GM10248 (cell line): ENCODE measurements around the gene LRBA.

Experiments used
- CTCF ChIA-PET: fragments of 300-600 bp; sonication (Branson Sonifier 250); formaldehyde crosslinking; extraction: SDS; loops from one replicate; lab custom pipeline; 2021; ENCODE audit warnings: antibody characterized with exemption; lab: Yijun Ruan, JAX
- POLR2A ChIA-PET: fragments of 350-650 bp; sonication (Branson Sonifier 250); formaldehyde crosslinking; extraction: SDS; loops from one replicate; lab custom pipeline; 2020; ENCODE audit warnings: antibody characterized with exemption; lab: Yijun Ruan, JAX
- DNase-seq: peaks from one replicate; pipeline ENCODE4 v3.0.0; 2012; ENCODE audit errors: extremely low spot score
- CTCF ChIP-seq: IDR thresholded peaks from 2 replicates; pipeline ENCODE4 v1.5.1; 2012; ENCODE audit warnings: mild to moderate bottlenecking, low read depth; ENCODE audit errors: extremely low read depth, missing control alignments, control extremely low read depth

Gene LRBA

GRCh38 chr4:150949342-150949741 lies 65.7 kb downstream of the LRBA start:
- ChIA-PET POLR2A (no interaction called here), CTCF (interaction anchor here (1.4 to 2.1 kb wide), 2 partner anchors 8 to 82 kb away, joined by 3 to 4 read pairs; no protein-coding TSS in a partner anchor)
- no peak for TF ChIP-seq CTCF
- no peak for DNase-seq

- ChIA-PET CTCF (interaction anchor here (1.2 to 2.1 kb wide), 2 partner anchors 9 to 19 kb away, joined by 3 to 4 read pairs; no protein-coding TSS in a partner anchor), POLR2A (no interaction called here)
- TF ChIP-seq CTCF, result no peak
- DNase-seq, result no peak
These were observed 66.4 kb downstream of the LRBA start for GRCh38 chr4:150948710-150949109.

- POLR2A ChIA-PET, result no interaction called here
- CTCF ChIA-PET, result interaction anchor here (1.2 to 2.1 kb wide), 2 partner anchors 10 to 19 kb away, joined by 3 to 4 read pairs; no protein-coding TSS in a partner anchor
- TF ChIP-seq CTCF, result no peak
- no peak for DNase-seq
These were observed 67.0 kb downstream of the LRBA start for GRCh38 chr4:150948074-150948473.

DNA sequence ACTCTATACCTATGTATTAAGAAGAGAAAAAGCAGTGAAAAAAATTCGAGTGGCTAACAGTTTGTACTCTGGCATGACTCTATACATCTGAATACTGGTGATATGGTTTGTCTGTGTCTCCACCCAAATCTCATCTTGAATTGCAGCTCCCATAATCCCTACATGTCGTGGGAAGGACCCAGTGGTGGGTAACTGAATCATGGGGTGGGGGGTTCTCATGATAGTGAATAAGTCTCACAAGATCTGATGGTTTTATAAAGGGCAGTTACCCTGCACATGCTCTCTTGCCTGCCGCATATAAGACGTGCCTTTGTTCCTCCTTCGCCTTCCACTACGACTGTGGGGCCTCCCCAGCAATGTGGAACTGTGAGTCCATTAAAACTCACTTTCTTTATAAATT lies 70.4 kb downstream of the LRBA start:
- POLR2A ChIA-PET, result no interaction called here
- no peak for TF ChIP-seq CTCF
- no peak for DNase-seq
- CTCF ChIA-PET, result interaction anchor here (1.3 to 1.5 kb wide), 2 partner anchors 15 to 31 kb away, joined by 3 to 6 read pairs; no protein-coding TSS in a partner anchor

GRCh38 chr4:150943818-150944217 lies 71.3 kb downstream of the LRBA start:
- POLR2A ChIA-PET, result no interaction called here
- no peak for TF ChIP-seq CTCF
- CTCF ChIA-PET, result interaction anchor here (1.3 to 1.5 kb wide), 3 partner anchors 14 to 30 kb away, joined by 3 to 6 read pairs (median 6); no protein-coding TSS in a partner anchor
- DNase-seq, result no peak

DNA sequence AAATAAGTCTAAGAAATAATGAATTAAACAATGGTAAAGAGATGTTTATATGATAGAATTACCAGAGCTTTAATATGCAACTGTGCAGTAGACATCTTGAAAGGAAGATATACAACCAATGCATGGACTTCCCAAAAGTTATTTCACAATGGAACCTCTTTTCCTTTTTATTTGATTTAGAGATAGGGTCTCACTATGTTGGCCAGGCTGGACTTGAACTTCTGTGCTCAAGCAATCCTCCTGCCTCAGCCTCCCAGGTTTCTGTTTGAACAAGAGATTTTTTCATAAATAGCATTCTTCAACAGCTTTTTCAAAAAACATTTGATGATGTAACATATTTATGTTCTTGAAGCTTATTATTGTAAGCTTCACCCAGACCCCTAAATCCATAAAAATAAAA lies 72.0 kb downstream of the LRBA start:
- ChIA-PET CTCF (interaction anchor here (0.9 to 1.5 kb wide), 3 partner anchors 14 to 32 kb away, joined by 3 to 6 read pairs (median 6); no protein-coding TSS in a partner anchor), POLR2A (no interaction called here)
- DNase-seq, result no peak
- TF ChIP-seq CTCF, result no peak

- no peak for DNase-seq
- ChIA-PET CTCF (interaction anchor here (0.9 kb wide), 2 partner anchors 19 to 32 kb away, joined by 3 to 4 read pairs; no protein-coding TSS in a partner anchor), POLR2A (interaction anchor here (0.6 kb wide), 1 partner anchor 86 kb away, joined by 3 read pairs; no protein-coding TSS in a partner anchor)
- no peak for TF ChIP-seq CTCF
These were observed 72.5 kb downstream of the LRBA start for GRCh38 chr4:150942539-150942938.
